HepG2 (cell line): ENCODE measurements around the gene DAB1. TPM values are rescaled to one million over a fixed set of nuclear protein-coding genes. Genes with fewer than 3 reads are reported as not detected.
A peak's percentile ranks its signal among the peaks of the same experiment; 100 is the strongest.

ENCODE experiments used
- ATAC-seq: fragments of 200-7000 bp; cut with Tn5 transposase; 3 replicates; pipeline ENCODE4 v1.9.1; 2020; ENCODE audit warnings: mild to moderate bottlenecking, moderate library complexity
- BruUV-seq: library from RNA; stranded (reverse); fragments of 400-500 nt; replicated peaks from 2 replicates; lab custom pipeline; 2021; lab: Mats Ljungman, UMichigan
- CTCF ChIA-PET: fragments of 300-600 bp; formaldehyde crosslinking; extraction: SDS; loops from one replicate; lab custom pipeline; 2021; ENCODE audit warnings: low total read pairs, inconsistent platforms, low intra/inter-chr PET ratio; lab: Yijun Ruan, JAX
- POLR2A ChIA-PET: fragments of 350-600 bp; sonication (Branson Sonifier 250); formaldehyde crosslinking; loops from one replicate; lab custom pipeline; 2020; ENCODE audit warnings: antibody characterized with exemption, inconsistent platforms; lab: Yijun Ruan, JAX
- DNase-seq: peaks from one replicate; pipeline ENCODE4 v3.0.0-alpha.2; 2015; ENCODE audit warnings: low spot score
- FAIRE-seq: peaks from 3 replicates; lab custom pipeline; 2011; peaks lifted over from hg19 to GRCh38; lab: Jason Lieb, UNC
- H2AFZ ChIP-seq: one replicate; pipeline ENCODE4 v1.6.1; 2011; ENCODE audit warnings: low read length, inconsistent platforms
- H3K27ac ChIP-seq: fragments of 300-600 bp; 3 replicates; pipeline ENCODE4 v1.8.0; 2011; ENCODE audit warnings: mixed run types, mild to moderate bottlenecking, mixed read lengths, low read length, inconsistent platforms; ENCODE audit not compliant: insufficient read depth; ENCODE audit errors: extremely low read length
- H3K27me3 ChIP-seq, 2 experiments: fragments of 200-600 bp in 1 of 2; 2 replicates in 1 of 2; 3 replicates in 1 of 2; pipeline versions ENCODE4 v1.6.0 to v1.8.0; 2011; ENCODE audit warnings: low read length in 2 of 2, mild to moderate bottlenecking in 2 of 2, moderate library complexity in 2 of 2, inconsistent platforms in 1 of 2; ENCODE audit not compliant: insufficient read depth in 2 of 2, control insufficient read depth in 1 of 2
- H3K36me3 ChIP-seq, 2 experiments: fragments of 200-600 bp in 1 of 2; replicated peaks in 1 of 2; 2 replicates in 1 of 2; 3 replicates in 1 of 2; pipeline versions ENCODE4 v1.5.1 to v1.8.0; 2011; ENCODE audit warnings: low read length in 2 of 2, inconsistent platforms in 1 of 2; ENCODE audit not compliant: insufficient read depth in 2 of 2, control insufficient read depth in 1 of 2
- H3K4me1 ChIP-seq: 2 replicates; pipeline ENCODE4 v1.5.1; 2012; ENCODE audit warnings: low read length, inconsistent platforms; ENCODE audit not compliant: insufficient read depth
- H3K4me2 ChIP-seq: 2 replicates; pipeline ENCODE4 v1.6.0; 2011; ENCODE audit warnings: low read depth, low read length, inconsistent platforms
- H3K4me3 ChIP-seq, 3 experiments: fragments of 200-600 bp in 1 of 3; sonication (generic), shearing (Covaris generic) in 1 of 3; replicated peaks in 1 of 3; 2 replicates each; pipeline ENCODE4 v1.5.1; 2011 to 2016; ENCODE audit warnings: low read length in 3 of 3, inconsistent platforms in 2 of 3, low read depth in 2 of 3, mild to moderate bottlenecking in 2 of 3, control low read depth in 1 of 3, mixed read lengths in 1 of 3; ENCODE audit not compliant: insufficient read depth in 1 of 3
- H3K79me2 ChIP-seq: one replicate; pipeline ENCODE4 v1.6.1; 2011; ENCODE audit warnings: low read length, inconsistent platforms; ENCODE audit not compliant: insufficient read depth
- H3K9ac ChIP-seq: 2 replicates; pipeline ENCODE4 v1.6.0; 2011; ENCODE audit warnings: mild to moderate bottlenecking, low read depth, low read length, inconsistent platforms; ENCODE audit not compliant: insufficient read depth
- H3K9me3 ChIP-seq: 2 replicates; pipeline ENCODE4 v1.5.1; 2012; ENCODE audit warnings: mild to moderate bottlenecking, low read length
- H4K20me1 ChIP-seq: 2 replicates; pipeline ENCODE4 v1.6.0; 2011; ENCODE audit warnings: inconsistent platforms, mild to moderate bottlenecking, low read length, moderate library complexity; ENCODE audit not compliant: insufficient read depth
- CHD4 ChIP-seq: fragments of 200-600 bp; sonication (generic); IDR thresholded peaks from 2 replicates; pipeline ENCODE4 v1.7.0; 2017; ENCODE audit warnings: mild to moderate bottlenecking, low read length, borderline replicate concordance
- DR1 ChIP-seq: sonication (generic); formaldehyde crosslinking; IDR thresholded peaks from 2 replicates; pipeline ENCODE4 v1.8.0; 2021; ENCODE audit warnings: mild to moderate bottlenecking, missing genetic modification reagents, inconsistent platforms
- FLYWCH1 ChIP-seq: sonication (generic); formaldehyde crosslinking; IDR thresholded peaks from 2 replicates; pipeline ENCODE4 v1.8.1; 2023; ENCODE audit warnings: mild to moderate bottlenecking, missing genetic modification reagents
- HNF4A ChIP-seq: sonication (generic); formaldehyde crosslinking; IDR thresholded peaks from 2 replicates; pipeline ENCODE4 v1.4.0; 2020; ENCODE audit warnings: missing genetic modification reagents
- NFKBIZ ChIP-seq: IDR thresholded peaks from 2 replicates; pipeline ENCODE4 v1.6.1; 2018; ENCODE audit warnings: missing genetic modification reagents, missing compliant biosample characterization
- PRMT3 ChIP-seq: sonication (generic); formaldehyde crosslinking; IDR thresholded peaks from 2 replicates; pipeline ENCODE4 v1.8.1; 2022; ENCODE audit warnings: low read depth, mild to moderate bottlenecking, moderate library complexity, missing genetic modification reagents, borderline replicate concordance
- SMARCC2 ChIP-seq: fragments of 450-650 bp; IDR thresholded peaks from 2 replicates; pipeline ENCODE4 v1.6.1; 2017; ENCODE audit warnings: antibody characterized with exemption, mild to moderate bottlenecking
- TBX2 ChIP-seq: sonication (generic); formaldehyde crosslinking; IDR thresholded peaks from 2 replicates; pipeline ENCODE4 v1.5.0; 2020; ENCODE audit warnings: missing genetic modification reagents, mild to moderate bottlenecking, borderline replicate concordance
- ZNF577 ChIP-seq: sonication (generic); formaldehyde crosslinking; IDR thresholded peaks from 2 replicates; pipeline ENCODE4 v1.4.0; 2020; ENCODE audit warnings: mild to moderate bottlenecking, low read depth, missing genetic modification reagents, borderline replicate concordance
- ZNF639 ChIP-seq: conservative IDR thresholded peaks from 2 replicates; pipeline ENCODE4 v1.6.1; 2018; ENCODE audit warnings: missing genetic modification reagents
- ZNF879 ChIP-seq: sonication (generic); formaldehyde crosslinking; IDR thresholded peaks from 2 replicates; pipeline ENCODE4 v1.8.1; 2023; ENCODE audit warnings: missing genetic modification reagents
- WGBS: methylation state at CpG from one replicate; pipeline ENCODE4 v1.1.6; 2017; ENCODE audit warnings: low lambda C conversion rate; 5-methylcytosine and 5-hydroxymethylcytosine counted together
- in situ Hi-C: cut with HindIII; loops from 2 replicates; pipeline ENCODE4 v1.10.0; 2017; ENCODE audit warnings: low pct_unique_long_range_greater_than_20kb; ENCODE audit not compliant: extremely low pct_ligation_motif_present
- intact Hi-C: fragments of 100-400 bp; cut with micrococcal nuclease; formaldehyde crosslinking; loops from one replicate; pipeline ENCODE4 v1.10.0; 2022; ENCODE audit not compliant: unreplicated experiment
- polyA plus RNA-seq, 8 experiments: library from polyadenylated mRNA; depleted of rRNA in 3 of 8; stranded (reverse) in 7 of 8; unstranded in 1 of 8; fragments of >200 nt; fragmentation: Illumina TruSeq in 4 of 8; extraction: Trizol in 4 of 8; gene quantifications; 2 replicates each; pipeline versions ENCODE4 v1.2.1 to v1.2.3, GENCODE V29; 2011 to 2016; ENCODE audit warnings: low read depth in 4 of 8, missing spikeins in 1 of 8, mixed read lengths in 1 of 8; ENCODE audit not compliant: insufficient read depth in 1 of 8
- total RNA-seq, 5 experiments: library from RNA; depleted of rRNA; stranded (reverse); fragments of >200 nt; fragmentation: Illumina TruSeq; extraction: Trizol; gene quantifications; 2 replicates each; pipeline ENCODE4 v1.2.3, GENCODE V29; 2016; ENCODE audit warnings: low read depth in 1 of 5
- TF ChIP-seq, protein P1 (sequence below): IDR thresholded peaks from 2 replicates; pipeline ENCODE4 v1.6.1; 2012; ENCODE audit warnings: inconsistent platforms

Gene DAB1
- total and polyA plus RNA-seq, 2 of the 13 experiments (the other 11 are each of a cell fraction or from before 2014, with no cell fraction given): 0.04 to 0.13 TPM

GRCh38 chr1:57033222-57034001 lies 390.4 kb downstream of the DAB1 start:
- FAIRE-seq (no peak), DNase-seq (no peak), ATAC-seq (no peak)
- Histone ChIP-seq H3K27me3 (0 out of 5 replicates have a peak, but pooled peaks cover 0 to 3% of the 10 kb centered on the region in 2 experiments), H3K4me1 (peaks cover 11% of the 10 kb centered on the region), H3K4me2 (no peak overlapping the region), H3K9ac (no peak overlapping the region), H3K36me3 (no peaks in the 10 kb centered on the region), H3K79me2 (no peaks in the 10 kb centered on the region), H3K4me3 (no peak overlapping the region), H3K9me3 (peaks cover 9% of the 10 kb centered on the region; the same call in 1 of the 2 replicates), H4K20me1 (no peaks in the 10 kb centered on the region), H3K27ac (no peak overlapping the region), H2AFZ (no peak overlapping the region)
- no TSS peak for BruUV-seq
- POLR2A ChIA-PET: no interaction called here
- TF ChIP-seq DR1 (CRISPR knock-in tag): no peak
- TF ChIP-seq HNF4A: peak; percentile 29; the same call in 1 of the 2 replicates
- CTCF ChIA-PET: no interaction called here
- 22% methylated on average over 8 of the region's 8 CpGs for WGBS
- in situ Hi-C loops: no loop called here
- intact Hi-C loops: no loop called here

- POLR2A ChIA-PET: no interaction called here
- intact Hi-C loops: no loop called here
- 63% methylated on average over 4 of the region's 4 CpGs for WGBS
- TF ChIP-seq NFKBIZ (CRISPR knock-in tag): no peak
- no peak for TF ChIP-seq ZNF577
- TF ChIP-seq TBX2 (CRISPR knock-in tag): no peak
- no peak for TF ChIP-seq CHD4
- no peak for TF ChIP-seq ZNF639 (CRISPR knock-in tag)
- TF ChIP-seq SMARCC2: no peak
- TF ChIP-seq, protein P1, sequence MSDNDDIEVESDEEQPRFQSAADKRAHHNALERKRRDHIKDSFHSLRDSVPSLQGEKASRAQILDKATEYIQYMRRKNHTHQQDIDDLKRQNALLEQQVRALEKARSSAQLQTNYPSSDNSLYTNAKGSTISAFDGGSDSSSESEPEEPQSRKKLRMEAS: no peak
- TF ChIP-seq FLYWCH1 (CRISPR knock-in tag): no peak
- TF ChIP-seq DR1 (CRISPR knock-in tag): no peak
- no peak for TF ChIP-seq ZNF879
- no peak for TF ChIP-seq PRMT3 (CRISPR knock-in tag)
Measured at GRCh38 chr1:57026624-57027354, 397.1 kb downstream of the DAB1 start.

More at GRCh38 chr1:57026624-57027354, 397.1 kb downstream of the DAB1 start:
- ATAC-seq: no peak
- no peak overlapping the region for H3K4me3 ChIP-seq
- no peak overlapping the region for H3K9ac ChIP-seq
- BruUV-seq: no TSS peak
- H3K9me3 ChIP-seq: peaks cover 9% of the 10 kb centered on the region; the same call in 1 of the 2 replicates
- no peaks in the 10 kb centered on the region; a peak in 1 of 5 replicates for H3K27me3 ChIP-seq
- FAIRE-seq: no peak
- H3K4me2 ChIP-seq: no peak overlapping the region
- in situ Hi-C loops: no loop called here
- H3K4me1 ChIP-seq: peaks cover 18% of the 10 kb centered on the region
- H2AFZ ChIP-seq: no peak overlapping the region
- CTCF ChIA-PET: no interaction called here
- no peak overlapping the region for H3K27ac ChIP-seq
- no peaks in the 10 kb centered on the region for H4K20me1 ChIP-seq
- H3K79me2 ChIP-seq: no peaks in the 10 kb centered on the region
- DNase-seq: no peak
- no peaks in the 10 kb centered on the region for H3K36me3 ChIP-seq
